A673 (cell line): ENCODE measurements around the gene VAV3.

ENCODE experiments used
- CTCF ChIP-seq: fragments of 300-800, 200-600 bp; sonication (generic); conservative IDR thresholded peaks from 2 replicates; pipeline ENCODE4 v1.5.1; 2017; ENCODE audit warnings: low read depth, mild to moderate bottlenecking, antibody characterized with exemption, low read length, moderate library complexity, mixed read lengths
- EZH2 ChIP-seq: fragments of 200-600 bp; sonication (generic); IDR thresholded peaks from 2 replicates; pipeline ENCODE4 v1.6.1; 2017; ENCODE audit warnings: borderline replicate concordance, low read depth, mild to moderate bottlenecking, mixed read lengths, antibody characterized with exemption, low read length; ENCODE audit not compliant: poor library complexity, severe bottlenecking

GRCh38 chr1:107680579-107680985, 284.4 kb downstream of the VAV3 start:
- TF ChIP-seq CTCF (no peak), EZH2 (no peak)
